ENCODE data around the gene FHIT.

The FHIT gene

GRCh38 chr3:59733041-59733809, 1518.0 kb downstream of the FHIT start:
- H3K27ac ChIP-seq (ENCODE audit: low read depth, low read length), result no peak overlapping the region
- no peaks in the 10 kb centered on the region for H3K36me3 ChIP-seq (ENCODE audit: control insufficient read depth, insufficient read depth, low read length)
- H3K27me3 ChIP-seq (ENCODE audit: control insufficient read depth, insufficient read depth, low read length), result no peaks in the 10 kb centered on the region
- no peaks in the 10 kb centered on the region for H3K9me3 ChIP-seq (ENCODE audit: control insufficient read depth, insufficient read depth, low read depth, low read length)
- H3K4me3 ChIP-seq (ENCODE audit: low read depth, low read length), result no peak overlapping the region
- no peak overlapping the region for H3K9ac ChIP-seq (ENCODE audit: low read length)
- no peaks in the 10 kb centered on the region for H3K4me1 ChIP-seq (ENCODE audit: control insufficient read depth, insufficient read depth, low read length)

GRCh38 chr3:59731943-59732342, 1519.3 kb downstream of the FHIT start:
- no peaks in the 10 kb centered on the region for H3K27me3 ChIP-seq (ENCODE audit: control insufficient read depth, insufficient read depth, low read length)
- no peak overlapping the region for H3K4me3 ChIP-seq (ENCODE audit: low read depth, low read length)
- H3K9me3 ChIP-seq (ENCODE audit: control insufficient read depth, insufficient read depth, low read depth, low read length), result no peaks in the 10 kb centered on the region
- H3K36me3 ChIP-seq (ENCODE audit: control insufficient read depth, insufficient read depth, low read length), result no peaks in the 10 kb centered on the region
- no peak overlapping the region for H3K27ac ChIP-seq (ENCODE audit: low read depth, low read length)
- H3K4me1 ChIP-seq (ENCODE audit: control insufficient read depth, insufficient read depth, low read length), result no peaks in the 10 kb centered on the region
- H3K9ac ChIP-seq (ENCODE audit: low read length), result no peak overlapping the region

- H3K27me3 ChIP-seq (ENCODE audit: control insufficient read depth, insufficient read depth, low read length), result no peaks in the 10 kb centered on the region
These were observed 1520.7 kb downstream of the FHIT start for GRCh38 chr3:59730591-59730990.

GRCh38 chr3:59728587-59728908, 1522.7 kb downstream of the FHIT start:
- no peak overlapping the region for H3K27ac ChIP-seq (ENCODE audit: low read depth, low read length)
- no peaks in the 10 kb centered on the region for H3K4me1 ChIP-seq (ENCODE audit: control insufficient read depth, insufficient read depth, low read length)
- no peaks in the 10 kb centered on the region for H3K9me3 ChIP-seq (ENCODE audit: control insufficient read depth, insufficient read depth, low read depth, low read length)
- no peaks in the 10 kb centered on the region for H3K36me3 ChIP-seq (ENCODE audit: control insufficient read depth, insufficient read depth, low read length)
- H3K4me3 ChIP-seq (ENCODE audit: low read depth, low read length), result no peak overlapping the region
- no peak overlapping the region for H3K9ac ChIP-seq (ENCODE audit: low read length)
- no peaks in the 10 kb centered on the region for H3K27me3 ChIP-seq (ENCODE audit: control insufficient read depth, insufficient read depth, low read length)

More at GRCh38 chr3:59730591-59730990, 1520.7 kb downstream of the FHIT start:
- Histone ChIP-seq H3K9ac (ENCODE audit: low read length) (no peak overlapping the region), H3K9me3 (ENCODE audit: control insufficient read depth, insufficient read depth, low read depth, low read length) (no peaks in the 10 kb centered on the region), H3K4me1 (ENCODE audit: control insufficient read depth, insufficient read depth, low read length) (no peaks in the 10 kb centered on the region), H3K27ac (ENCODE audit: low read depth, low read length) (no peak overlapping the region), H3K4me3 (ENCODE audit: low read depth, low read length) (no peak overlapping the region), H3K36me3 (ENCODE audit: control insufficient read depth, insufficient read depth, low read length) (no peaks in the 10 kb centered on the region)

- Histone ChIP-seq H3K4me3 (ENCODE audit: low read depth, low read length) (no peak overlapping the region), H3K9ac (ENCODE audit: low read length) (no peak overlapping the region), H3K36me3 (ENCODE audit: control insufficient read depth, insufficient read depth, low read length) (no peaks in the 10 kb centered on the region), H3K9me3 (ENCODE audit: control insufficient read depth, insufficient read depth, low read depth, low read length) (no peaks in the 10 kb centered on the region), H3K27me3 (ENCODE audit: control insufficient read depth, insufficient read depth, low read length) (no peaks in the 10 kb centered on the region), H3K27ac (ENCODE audit: low read depth, low read length) (no peak overlapping the region), H3K4me1 (ENCODE audit: control insufficient read depth, insufficient read depth, low read length) (no peaks in the 10 kb centered on the region)
These were observed 1523.2 kb downstream of the FHIT start for GRCh38 chr3:59727902-59728586.

- no peaks in the 10 kb centered on the region for H3K4me1 ChIP-seq (ENCODE audit: control insufficient read depth, insufficient read depth, low read length)
- no peak overlapping the region for H3K4me3 ChIP-seq (ENCODE audit: low read depth, low read length)
These were observed 1525.0 kb downstream of the FHIT start for GRCh38 chr3:59726279-59726678.

GRCh38 chr3:59717679-59718205, 1533.5 kb downstream of the FHIT start:
- Histone ChIP-seq H3K9ac (ENCODE audit: low read length) (no peak overlapping the region), H3K36me3 (ENCODE audit: control insufficient read depth, insufficient read depth, low read length) (no peaks in the 10 kb centered on the region), H3K27me3 (ENCODE audit: control insufficient read depth, insufficient read depth, low read length) (no peaks in the 10 kb centered on the region), H3K27ac (ENCODE audit: low read depth, low read length) (no peak overlapping the region), H3K4me3 (ENCODE audit: low read depth, low read length) (no peak overlapping the region), H3K9me3 (ENCODE audit: control insufficient read depth, insufficient read depth, low read depth, low read length) (peaks cover 29% of the 10 kb centered on the region), H3K4me1 (ENCODE audit: control insufficient read depth, insufficient read depth, low read length) (peaks cover 32% of the 10 kb centered on the region)

More at GRCh38 chr3:59726279-59726678, 1525.0 kb downstream of the FHIT start:
- no peaks in the 10 kb centered on the region for H3K36me3 ChIP-seq (ENCODE audit: control insufficient read depth, insufficient read depth, low read length)
- no peak overlapping the region for H3K27ac ChIP-seq (ENCODE audit: low read depth, low read length)
- H3K9me3 ChIP-seq (ENCODE audit: control insufficient read depth, insufficient read depth, low read depth, low read length), result no peaks in the 10 kb centered on the region
- H3K27me3 ChIP-seq (ENCODE audit: control insufficient read depth, insufficient read depth, low read length), result no peaks in the 10 kb centered on the region
- H3K9ac ChIP-seq (ENCODE audit: low read length), result no peak overlapping the region

GRCh38 chr3:59714066-59714465, 1537.2 kb downstream of the FHIT start:
- peaks cover 29% of the 10 kb centered on the region for H3K9me3 ChIP-seq (ENCODE audit: control insufficient read depth, insufficient read depth, low read depth, low read length)
- H3K27me3 ChIP-seq (ENCODE audit: control insufficient read depth, insufficient read depth, low read length), result no peaks in the 10 kb centered on the region
- no peak overlapping the region for H3K4me3 ChIP-seq (ENCODE audit: low read depth, low read length)
- H3K4me1 ChIP-seq (ENCODE audit: control insufficient read depth, insufficient read depth, low read length), result peaks cover 22% of the 10 kb centered on the region
- no peak overlapping the region for H3K9ac ChIP-seq (ENCODE audit: low read length)
- H3K27ac ChIP-seq (ENCODE audit: low read depth, low read length), result no peak overlapping the region
- no peaks in the 10 kb centered on the region for H3K36me3 ChIP-seq (ENCODE audit: control insufficient read depth, insufficient read depth, low read length)

- H3K9ac ChIP-seq (ENCODE audit: low read length), result no peak overlapping the region
These were observed 1540.7 kb downstream of the FHIT start for GRCh38 chr3:59710554-59710953.

GRCh38 chr3:59709702-59710553, 1541.3 kb downstream of the FHIT start:
- no peaks in the 10 kb centered on the region for H3K4me1 ChIP-seq (ENCODE audit: control insufficient read depth, insufficient read depth, low read length)
- peaks cover 16% of the 10 kb centered on the region for H3K9me3 ChIP-seq (ENCODE audit: control insufficient read depth, insufficient read depth, low read depth, low read length)
- no peak overlapping the region for H3K4me3 ChIP-seq (ENCODE audit: low read depth, low read length)
- no peak overlapping the region for H3K27ac ChIP-seq (ENCODE audit: low read depth, low read length)
- H3K36me3 ChIP-seq (ENCODE audit: control insufficient read depth, insufficient read depth, low read length), result no peaks in the 10 kb centered on the region
- H3K9ac ChIP-seq (ENCODE audit: low read length), result no peak overlapping the region
- H3K27me3 ChIP-seq (ENCODE audit: control insufficient read depth, insufficient read depth, low read length), result no peaks in the 10 kb centered on the region

More at GRCh38 chr3:59710554-59710953, 1540.7 kb downstream of the FHIT start:
- no peak overlapping the region for H3K27ac ChIP-seq (ENCODE audit: low read depth, low read length)
- no peaks in the 10 kb centered on the region for H3K36me3 ChIP-seq (ENCODE audit: control insufficient read depth, insufficient read depth, low read length)
- H3K9me3 ChIP-seq (ENCODE audit: control insufficient read depth, insufficient read depth, low read depth, low read length), result peaks cover 22% of the 10 kb centered on the region
- no peaks in the 10 kb centered on the region for H3K27me3 ChIP-seq (ENCODE audit: control insufficient read depth, insufficient read depth, low read length)
- no peak overlapping the region for H3K4me3 ChIP-seq (ENCODE audit: low read depth, low read length)
- H3K4me1 ChIP-seq (ENCODE audit: control insufficient read depth, insufficient read depth, low read length), result no peaks in the 10 kb centered on the region
